Measurements from ENCODE around the gene C1orf21.

The C1orf21 gene

DNA sequence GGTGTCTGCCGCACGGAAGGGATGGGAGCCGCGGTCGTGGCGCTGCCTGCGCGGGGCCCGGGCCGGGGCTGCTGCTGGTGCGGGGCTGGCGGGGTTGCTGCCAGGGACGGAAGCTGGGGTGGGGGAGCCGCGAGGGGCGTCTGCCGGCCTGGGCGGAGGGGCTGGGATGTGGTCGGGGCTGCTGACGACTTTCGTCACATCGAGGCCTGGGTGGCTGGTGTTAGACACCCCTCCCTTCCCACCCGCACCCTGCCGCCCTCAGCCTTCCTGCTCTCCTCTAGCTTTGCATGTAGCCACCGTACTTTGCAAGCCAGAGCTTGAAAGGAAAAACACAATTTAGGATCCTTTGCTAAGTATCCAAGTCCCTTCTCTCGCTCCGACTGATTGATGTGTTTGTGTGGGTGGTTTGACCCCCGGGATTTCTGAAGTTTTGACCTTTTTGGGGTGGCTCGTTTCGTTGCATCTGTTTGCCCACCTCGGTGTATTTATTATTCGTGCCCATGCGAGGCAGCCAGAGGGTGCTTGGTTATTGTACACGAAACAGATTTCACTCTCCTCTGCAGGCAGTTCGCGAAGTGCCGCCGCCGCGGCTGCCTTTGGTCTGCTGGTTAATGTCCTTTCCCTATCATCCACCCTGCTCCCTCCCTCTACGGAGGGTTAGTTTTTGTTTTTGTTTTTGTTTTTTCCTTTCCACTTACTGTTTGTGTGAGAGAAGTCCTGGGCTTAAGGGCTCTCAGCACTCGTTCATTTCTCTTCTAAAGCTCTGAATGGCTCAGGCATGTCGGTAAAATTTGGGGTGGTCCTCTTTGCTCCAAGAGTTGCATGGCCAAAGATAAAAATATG, 868 bp downstream of the C1orf21 start:
- Histone ChIP-seq H3K9me3 (no peaks in the 10 kb centered on the region), H3K27me3 (no peaks in the 10 kb centered on the region), H3K4me1 (peaks cover 8% of the 10 kb centered on the region), H3K4me3 (ENCODE audit: low read depth, low read length) (peak overlapping the region; percentile 88), H3K36me3 (no peaks in the 10 kb centered on the region)
- DNase-seq: peak; percentile 65
- TF ChIP-seq, protein P1, sequence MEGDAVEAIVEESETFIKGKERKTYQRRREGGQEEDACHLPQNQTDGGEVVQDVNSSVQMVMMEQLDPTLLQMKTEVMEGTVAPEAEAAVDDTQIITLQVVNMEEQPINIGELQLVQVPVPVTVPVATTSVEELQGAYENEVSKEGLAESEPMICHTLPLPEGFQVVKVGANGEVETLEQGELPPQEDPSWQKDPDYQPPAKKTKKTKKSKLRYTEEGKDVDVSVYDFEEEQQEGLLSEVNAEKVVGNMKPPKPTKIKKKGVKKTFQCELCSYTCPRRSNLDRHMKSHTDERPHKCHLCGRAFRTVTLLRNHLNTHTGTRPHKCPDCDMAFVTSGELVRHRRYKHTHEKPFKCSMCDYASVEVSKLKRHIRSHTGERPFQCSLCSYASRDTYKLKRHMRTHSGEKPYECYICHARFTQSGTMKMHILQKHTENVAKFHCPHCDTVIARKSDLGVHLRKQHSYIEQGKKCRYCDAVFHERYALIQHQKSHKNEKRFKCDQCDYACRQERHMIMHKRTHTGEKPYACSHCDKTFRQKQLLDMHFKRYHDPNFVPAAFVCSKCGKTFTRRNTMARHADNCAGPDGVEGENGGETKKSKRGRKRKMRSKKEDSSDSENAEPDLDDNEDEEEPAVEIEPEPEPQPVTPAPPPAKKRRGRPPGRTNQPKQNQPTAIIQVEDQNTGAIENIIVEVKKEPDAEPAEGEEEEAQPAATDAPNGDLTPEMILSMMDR (IDR thresholded peaks at IDR 0.05; ENCODE audit: low read depth, low read length): peak; percentile 25

GRCh38 chr1:184388319-184388889, 1.6 kb downstream of the C1orf21 start:
- H3K27me3 ChIP-seq: no peaks in the 10 kb centered on the region
- no peak for DNase-seq
- TF ChIP-seq, protein P1 (IDR thresholded peaks at IDR 0.05; ENCODE audit: low read depth, low read length): no peak
- peak overlapping the region; percentile 88 for H3K4me3 ChIP-seq (ENCODE audit: low read depth, low read length)
- H3K36me3 ChIP-seq: no peaks in the 10 kb centered on the region
- H3K9me3 ChIP-seq: no peaks in the 10 kb centered on the region
- peaks cover 13% of the 10 kb centered on the region for H3K4me1 ChIP-seq

DNA sequence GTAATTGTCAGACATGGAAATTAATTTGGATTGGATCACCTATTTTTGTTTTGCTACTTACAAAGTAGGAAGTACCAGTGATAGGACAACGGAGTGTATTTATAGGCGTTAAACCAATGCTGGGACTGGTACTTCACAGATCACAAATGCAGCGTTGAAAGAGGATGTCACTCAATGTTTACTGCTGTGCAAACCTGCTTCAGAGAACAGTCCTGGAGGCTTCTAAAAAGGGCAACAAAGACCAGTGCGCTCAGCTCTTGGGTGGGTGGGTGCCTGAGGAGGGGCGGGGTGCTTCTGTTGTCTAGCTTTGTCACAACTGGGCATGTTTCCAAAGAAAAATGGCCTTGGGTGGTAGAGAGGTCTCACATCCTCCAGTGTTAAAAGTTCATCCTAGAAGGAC, 2.1 kb downstream of the C1orf21 start:
- Histone ChIP-seq H3K36me3 (no peaks in the 10 kb centered on the region), H3K9me3 (no peaks in the 10 kb centered on the region), H3K4me3 (ENCODE audit: low read depth, low read length) (peak overlapping the region; percentile 88), H3K4me1 (peaks cover 15% of the 10 kb centered on the region), H3K27me3 (no peaks in the 10 kb centered on the region)
- TF ChIP-seq, protein P1 (IDR thresholded peaks at IDR 0.05; ENCODE audit: low read depth, low read length): no peak
- DNase-seq: peak; percentile 51

DNA sequence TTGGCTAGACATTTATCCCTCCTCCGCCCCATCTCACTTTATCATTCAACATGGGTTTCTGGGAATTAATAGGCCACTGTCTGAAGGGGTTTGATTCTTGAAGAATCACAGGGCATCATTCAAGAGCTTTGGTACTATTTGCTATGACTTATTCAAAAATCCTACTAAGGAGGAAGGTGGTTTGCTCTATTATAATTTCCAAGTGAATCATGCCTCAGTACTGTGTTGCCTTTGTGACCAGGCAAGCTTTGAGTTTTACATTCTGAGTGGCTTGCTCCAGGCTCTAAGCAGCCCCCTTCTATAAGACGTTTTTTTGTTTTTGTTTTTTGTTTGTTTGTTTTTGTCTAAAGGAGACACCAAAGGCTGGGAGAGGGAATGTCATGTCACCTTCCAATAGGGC, 2.6 kb downstream of the C1orf21 start:
- Histone ChIP-seq H3K4me1 (peaks cover 20% of the 10 kb centered on the region), H3K4me3 (ENCODE audit: low read depth, low read length) (peak overlapping the region; percentile 88), H3K9me3 (no peaks in the 10 kb centered on the region), H3K36me3 (no peaks in the 10 kb centered on the region), H3K27me3 (no peaks in the 10 kb centered on the region)
- TF ChIP-seq, protein P1 (IDR thresholded peaks at IDR 0.05; ENCODE audit: low read depth, low read length): no peak
- DNase-seq: no peak

- TF ChIP-seq, protein P1 (IDR thresholded peaks at IDR 0.05; ENCODE audit: low read depth, low read length): no peak
- Histone ChIP-seq H3K27me3 (no peaks in the 10 kb centered on the region), H3K4me3 (ENCODE audit: low read depth, low read length) (no peak overlapping the region), H3K4me1 (peaks cover 32% of the 10 kb centered on the region), H3K9me3 (no peaks in the 10 kb centered on the region), H3K36me3 (no peaks in the 10 kb centered on the region)
- DNase-seq: no peak
These were observed 4.1 kb downstream of the C1orf21 start for GRCh38 chr1:184390889-184391288.

GRCh38 chr1:184392067-184392466, 5.2 kb downstream of the C1orf21 start:
- H3K36me3 ChIP-seq: no peaks in the 10 kb centered on the region
- H3K4me1 ChIP-seq: peaks cover 42% of the 10 kb centered on the region
- no peak for DNase-seq
- H3K4me3 ChIP-seq (ENCODE audit: low read depth, low read length): no peak overlapping the region
- no peaks in the 10 kb centered on the region for H3K9me3 ChIP-seq
- H3K27me3 ChIP-seq: no peaks in the 10 kb centered on the region
- TF ChIP-seq, protein P1 (IDR thresholded peaks at IDR 0.05; ENCODE audit: low read depth, low read length): no peak
